ENCODE results near the gene CELA2B.
A peak's percentile ranks its signal among the peaks of the same experiment; 100 is the strongest.

CELA2B gene

GRCh38 chr1:15522551-15522950 lies 46.6 kb downstream of the CELA2B start:
- Histone ChIP-seq H3K27ac (no peak overlapping the region), H3K4me3 (no peak overlapping the region)
- DNase-seq (ENCODE audit: low spot score) = no peak
- no peak for TF ChIP-seq CTCF (IDR thresholded peaks at IDR 0.05)

- peak overlapping the region; percentile 81 to 99 for H3K27ac ChIP-seq
- no peak for TF ChIP-seq CTCF (IDR thresholded peaks at IDR 0.05)
- DNase-seq (ENCODE audit: low spot score) = no peak
- H3K4me3 ChIP-seq = peak overlapping the region; percentile 94
These were observed 47.5 kb downstream of the CELA2B start for GRCh38 chr1:15523104-15524020.

GRCh38 chr1:15524021-15524282 lies 48.0 kb downstream of the CELA2B start, which contains the start of gene CASP9:
Gene CASP9, minus strand, starts transcription at chr1:15524215. Its CDS starts 15 bp downstream, at chr1:15524200.
- H3K4me3 ChIP-seq = peak within 1 kb of the TSS; percentile 94
- TF ChIP-seq CTCF (IDR thresholded peaks at IDR 0.05) = no peak
- H3K27ac ChIP-seq = peak within 1 kb of the TSS; percentile 89 to 99
- DNase-seq (ENCODE audit: low spot score) = no peak

- peak overlapping the region; percentile 94 for H3K4me3 ChIP-seq
- DNase-seq (ENCODE audit: low spot score) = peak; percentile 100
- H3K27ac ChIP-seq = peak overlapping the region; percentile 89 to 99
- TF ChIP-seq CTCF (IDR thresholded peaks at IDR 0.05) = no peak
These were observed 48.6 kb downstream of the CELA2B start for GRCh38 chr1:15524283-15525049.

- peak; percentile 99 for DNase-seq (ENCODE audit: low spot score)
- Histone ChIP-seq H3K27ac (peak overlapping the region; percentile 89 to 99), H3K4me3 (peak overlapping the region; percentile 94)
- no peak for TF ChIP-seq CTCF (IDR thresholded peaks at IDR 0.05)
These were observed 49.4 kb downstream of the CELA2B start for GRCh38 chr1:15525050-15526020.

GRCh38 chr1:15526021-15526489 lies 50.2 kb downstream of the CELA2B start:
- H3K27ac ChIP-seq = peak overlapping the region; percentile 89 to 99
- DNase-seq (ENCODE audit: low spot score) = no peak
- H3K4me3 ChIP-seq = peak overlapping the region; percentile 94

More at GRCh38 chr1:15526021-15526489, 50.2 kb downstream of the CELA2B start:
- TF ChIP-seq CTCF (IDR thresholded peaks at IDR 0.05) = no peak

Data from coronary artery (tissue), 2 donors.